ENCODE results near the gene UBASH3B.

UBASH3B gene

GRCh38 chr11:122791836-122792235, 136.3 kb downstream of the UBASH3B start:
- DNase-seq: no peak

DNA sequence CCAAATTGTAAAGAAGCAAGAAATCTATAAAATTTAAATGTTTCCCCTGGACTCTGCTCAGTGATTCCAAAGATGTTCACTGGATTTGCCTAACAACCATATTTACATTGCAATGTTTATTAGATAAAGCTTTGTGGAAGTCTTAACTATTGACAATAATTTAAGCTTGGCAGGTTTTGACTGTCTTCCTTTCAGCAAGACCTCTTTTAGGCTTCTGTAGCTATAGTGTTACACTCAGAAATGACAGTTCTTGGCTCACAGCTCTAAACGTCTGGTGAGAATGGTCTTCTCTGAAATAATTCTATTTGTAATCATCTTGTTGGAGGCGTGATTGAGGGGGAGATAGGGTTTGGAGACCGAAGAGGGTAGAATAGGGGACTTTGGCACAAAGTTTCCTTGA, 138.0 kb downstream of the UBASH3B start:
- no peak for DNase-seq

DNA sequence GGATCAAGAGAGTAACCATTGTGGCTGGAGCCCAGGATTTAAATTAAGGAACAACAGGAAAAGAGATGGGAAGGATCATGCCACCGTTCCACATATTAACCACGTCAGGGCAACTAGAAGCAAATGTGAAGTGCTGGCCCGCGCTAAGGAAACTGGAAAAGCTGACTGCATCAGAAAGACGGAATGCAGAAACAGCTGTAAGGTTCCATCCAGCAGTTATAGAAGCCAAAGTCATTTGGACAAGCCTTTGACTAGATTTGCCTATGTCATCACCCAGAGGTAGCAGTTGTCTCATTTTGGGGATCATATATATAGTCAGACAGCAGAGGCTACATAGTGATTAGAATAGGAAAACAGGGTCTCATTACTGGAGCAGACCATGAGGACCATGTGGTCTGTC, 139.8 kb downstream of the UBASH3B start:
- no peak for DNase-seq

DNA sequence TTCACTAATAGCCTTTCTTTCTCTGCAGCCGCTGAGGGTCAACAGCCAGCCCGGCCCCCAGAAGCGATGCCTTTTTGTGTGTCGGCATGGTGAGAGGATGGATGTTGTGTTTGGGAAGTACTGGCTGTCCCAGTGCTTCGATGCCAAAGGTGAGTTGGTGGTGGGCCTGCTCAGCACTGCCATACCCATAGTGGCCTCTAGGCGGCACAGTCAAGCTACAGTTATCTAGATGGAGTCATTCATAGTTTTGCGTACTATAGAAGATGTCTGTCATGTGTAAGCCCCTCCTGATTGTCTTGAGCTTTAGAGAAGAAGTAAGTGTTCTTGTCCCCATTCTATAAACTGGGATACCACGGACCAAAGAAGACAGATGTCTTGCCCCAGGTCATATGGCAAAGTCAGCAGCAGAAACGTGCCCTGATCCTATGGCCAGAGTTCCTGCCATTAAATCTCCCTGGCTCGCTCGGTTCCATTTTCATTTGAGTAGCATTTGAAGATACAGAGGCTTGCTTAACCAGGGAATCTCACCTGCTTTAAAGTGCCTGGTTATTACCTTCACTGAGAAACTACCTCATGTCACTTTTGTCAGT, 140.7 kb downstream of the UBASH3B start:
- DNase-seq: peak; percentile 73

- no peak for DNase-seq
Measured at GRCh38 chr11:122797651-122798050, 142.1 kb downstream of the UBASH3B start.

- DNase-seq: no peak
Measured at GRCh38 chr11:122799406-122800105, 144.0 kb downstream of the UBASH3B start.

DNA sequence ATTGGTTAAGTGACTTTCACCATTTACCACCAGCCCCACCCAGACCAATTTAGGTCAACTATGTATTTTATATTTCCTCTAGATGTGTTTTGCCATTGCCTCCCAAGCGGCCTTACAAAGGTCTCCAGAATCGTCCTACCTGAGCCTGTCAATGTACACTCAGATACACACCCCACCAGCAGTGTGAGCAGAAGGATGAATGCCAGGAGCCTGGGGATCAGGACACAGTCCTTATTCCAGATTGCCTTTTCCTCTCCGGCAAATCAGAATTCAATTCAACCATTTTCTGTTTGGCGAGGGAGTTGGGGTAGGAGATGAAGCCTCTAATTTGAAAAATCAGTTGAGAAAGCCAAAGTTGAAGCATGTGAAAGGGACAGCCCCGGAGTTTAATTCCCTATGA, 147.4 kb downstream of the UBASH3B start:
- DNase-seq: no peak

- no peak for DNase-seq
Measured at GRCh38 chr11:122803306-122803705, 147.8 kb downstream of the UBASH3B start.

GRCh38 chr11:122803716-122804115, 148.2 kb downstream of the UBASH3B start:
- DNase-seq: no peak

GRCh38 chr11:122804161-122804560, 148.6 kb downstream of the UBASH3B start:
- no peak for DNase-seq

DNA sequence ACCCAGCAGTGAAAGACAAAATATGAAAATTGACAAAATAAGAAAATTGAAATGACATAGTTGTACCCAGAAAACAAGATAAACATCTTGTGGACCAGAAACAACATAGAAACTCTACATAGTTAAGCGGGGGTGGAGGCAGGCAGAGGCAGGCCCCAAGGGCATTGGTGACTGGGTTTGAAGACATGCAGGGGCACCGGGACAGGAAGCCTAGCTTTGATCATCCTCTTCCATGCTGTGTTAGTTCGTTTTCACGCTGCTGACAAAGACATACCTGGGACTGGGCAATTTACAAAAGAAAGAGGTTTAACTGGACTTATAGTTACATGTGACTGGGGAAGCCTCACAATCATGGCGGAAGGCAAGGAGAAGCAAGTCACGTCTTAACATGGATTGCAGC, 149.3 kb downstream of the UBASH3B start:
- DNase-seq: no peak

DNA sequence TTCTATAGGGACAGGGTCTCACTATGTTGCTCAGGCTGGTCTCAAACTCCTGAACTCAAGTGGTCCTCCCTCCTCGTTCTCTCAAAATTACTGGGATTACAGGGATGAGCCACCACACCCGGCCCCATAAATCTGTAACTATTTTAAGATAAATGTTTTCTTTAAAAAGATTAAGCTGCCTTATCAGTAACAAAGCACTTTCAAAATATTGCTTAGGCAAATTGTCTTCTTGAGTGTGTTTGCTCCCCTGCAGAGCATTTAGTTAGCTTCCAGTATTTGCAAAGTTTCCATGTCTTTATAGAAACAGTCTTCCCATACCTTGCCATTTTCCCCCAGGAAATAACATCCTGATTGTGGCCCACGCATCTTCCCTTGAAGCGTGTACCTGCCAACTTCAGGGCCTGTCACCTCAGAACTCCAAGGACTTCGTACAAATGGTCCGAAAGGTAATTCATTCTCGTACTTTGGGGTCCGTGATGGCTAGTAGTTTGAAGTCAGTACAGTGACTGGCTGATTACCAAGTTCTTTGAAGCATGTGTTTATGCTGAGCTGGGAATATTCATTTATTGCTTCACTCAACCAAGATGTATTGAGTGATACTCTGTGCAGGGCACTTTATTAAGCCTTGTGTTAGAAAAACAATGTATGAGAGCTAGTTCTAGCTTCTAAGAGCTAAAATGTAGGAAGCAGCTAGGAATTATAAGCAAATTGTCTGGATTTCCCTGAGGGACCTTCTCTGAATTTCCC, 152.4 kb downstream of the UBASH3B start:
- DNase-seq: no peak

- DNase-seq: no peak
Measured at GRCh38 chr11:122808478-122808869, 153.0 kb downstream of the UBASH3B start.

DNA sequence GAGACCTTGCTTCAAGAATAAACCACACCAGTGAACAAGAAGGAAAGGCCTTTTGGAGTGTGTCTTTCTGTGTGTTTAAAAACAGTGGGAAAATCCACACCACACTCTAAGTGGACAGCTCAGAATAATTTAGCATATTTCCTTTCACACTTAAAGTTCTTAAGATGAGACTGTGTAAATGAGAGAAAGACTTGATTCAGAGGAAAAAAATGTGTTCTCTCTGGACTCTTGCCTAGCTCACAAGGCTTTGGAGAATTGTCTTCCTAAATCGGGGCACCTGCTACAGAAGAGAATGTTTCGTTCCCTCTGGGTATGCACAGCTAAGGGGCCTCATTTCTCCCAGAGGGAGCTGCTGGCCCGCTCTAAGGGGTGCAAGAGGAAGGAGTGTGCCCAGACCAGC, 154.3 kb downstream of the UBASH3B start:
- DNase-seq: no peak

GRCh38 chr11:122811721-122812120, 156.2 kb downstream of the UBASH3B start:
- no peak for DNase-seq

- DNase-seq: no peak
Measured at GRCh38 chr11:122812638-122813037, 157.1 kb downstream of the UBASH3B start.

GRCh38 chr11:122813176-122813893, 157.8 kb downstream of the UBASH3B start:
- no peak for DNase-seq

DNA sequence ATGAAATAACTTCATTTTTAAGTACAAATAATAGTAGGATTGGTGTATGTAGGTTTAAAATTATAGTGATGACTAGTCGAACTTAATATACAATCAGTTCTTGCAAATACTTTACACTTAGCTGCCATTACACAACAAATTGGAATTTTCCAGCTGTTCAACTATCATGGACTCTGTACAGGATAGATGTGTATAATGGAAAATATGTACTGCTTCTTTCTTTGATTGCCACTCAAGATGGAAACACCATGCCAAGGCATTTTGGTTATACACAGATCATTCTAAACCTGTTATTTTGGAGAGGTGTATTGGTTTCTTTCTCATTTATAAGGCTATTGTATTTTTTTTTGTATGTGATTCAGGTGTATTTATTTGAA, 158.4 kb downstream of the UBASH3B start:
- no peak for DNase-seq

- DNase-seq: no peak
Measured at GRCh38 chr11:122814401-122814800, 158.9 kb downstream of the UBASH3B start.

- no peak for DNase-seq
Measured at GRCh38 chr11:122815900-122816299, 160.4 kb downstream of the UBASH3B start.

GRCh38 chr11:122816761-122817520, 161.4 kb downstream of the UBASH3B start:
- DNase-seq: no peak

DNA sequence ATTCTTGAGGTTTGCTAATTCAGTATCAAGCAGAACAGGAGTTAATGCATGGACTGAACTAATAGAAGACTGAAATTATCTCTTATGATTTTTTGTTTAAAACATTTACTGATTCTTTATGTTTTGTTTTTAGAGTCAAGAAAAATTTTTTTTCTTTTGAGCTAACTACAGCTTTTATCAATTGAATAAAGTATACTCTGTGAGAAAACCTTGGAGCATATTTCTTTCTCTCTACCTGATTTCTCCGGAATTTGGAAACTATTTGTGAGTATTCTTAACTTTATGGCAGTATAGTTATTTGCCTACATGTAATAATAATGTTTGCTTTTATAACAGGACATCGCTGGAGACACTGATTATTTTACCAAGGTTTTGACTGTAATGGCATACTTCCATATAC, 164.6 kb downstream of the UBASH3B start:
- DNase-seq: no peak

- DNase-seq: no peak
Measured at GRCh38 chr11:122821169-122821568, 165.6 kb downstream of the UBASH3B start.

All from activated CD4-positive, CD25-positive, alpha-beta regulatory T cell treated with anti-CD3 and anti-CD28 coated beads, Interleukin-2, amount 50 U/mL, for 72 hours (primary cell).